AG09309 (cell line): Measurements from ENCODE around the gene YY1.
"Not testable (repeated sequence)": the region's sequence is repeated elsewhere in the genome, so short reads cannot be mapped to it uniquely, and the experiment has no call there.

Experiments used
- DNase-seq: peaks from one replicate; pipeline ENCODE4 v3.0.0-alpha.2; 2010; ENCODE audit warnings: low read depth
- H3K4me3 ChIP-seq: 2 replicates; pipeline ENCODE4 v1.5.1; 2011; ENCODE audit warnings: mild to moderate bottlenecking, low read depth, low read length, moderate library complexity; ENCODE audit not compliant: control insufficient read depth
- TF ChIP-seq, protein P1 (sequence below): IDR thresholded peaks from 2 replicates; pipeline ENCODE4 v1.5.1; 2011; ENCODE audit warnings: mild to moderate bottlenecking, low read depth, low read length, inconsistent platforms; ENCODE audit not compliant: insufficient read depth, control insufficient read depth; ENCODE audit errors: missing control alignments

YY1 gene

DNA sequence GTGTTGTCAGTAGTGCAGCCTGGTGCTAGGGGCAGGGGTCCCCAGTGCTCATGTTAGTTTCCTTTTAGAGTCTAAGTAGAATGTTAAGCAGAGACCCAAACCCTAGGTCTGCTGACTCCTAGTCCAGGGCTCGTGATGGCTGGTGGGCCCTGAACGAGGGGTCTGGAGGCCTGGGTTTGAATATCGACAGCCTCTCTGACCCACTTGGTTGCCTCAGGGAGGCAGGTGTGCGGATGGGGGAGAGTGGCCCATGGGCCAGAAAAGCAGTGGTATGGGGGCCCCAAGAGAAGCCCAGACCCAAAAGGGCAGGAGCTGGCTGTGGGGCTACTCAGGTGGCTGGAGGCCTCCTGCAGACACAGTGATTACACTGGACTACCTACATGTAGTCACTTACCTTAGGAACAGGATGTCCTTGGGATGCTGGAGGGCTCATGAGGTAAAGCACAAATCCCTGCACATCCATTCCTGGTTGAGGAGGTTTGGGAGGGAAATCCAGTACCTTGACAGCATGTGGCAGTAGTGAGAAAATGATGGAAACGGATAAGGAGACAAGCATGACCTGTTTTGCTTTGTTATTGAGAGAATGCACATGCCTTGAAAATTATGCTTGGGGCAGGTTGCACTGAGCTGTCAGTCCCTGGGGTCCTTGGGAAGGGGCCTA is 69.0 kb downstream of the YY1 start:
- no peak for DNase-seq
- TF ChIP-seq, protein P1, sequence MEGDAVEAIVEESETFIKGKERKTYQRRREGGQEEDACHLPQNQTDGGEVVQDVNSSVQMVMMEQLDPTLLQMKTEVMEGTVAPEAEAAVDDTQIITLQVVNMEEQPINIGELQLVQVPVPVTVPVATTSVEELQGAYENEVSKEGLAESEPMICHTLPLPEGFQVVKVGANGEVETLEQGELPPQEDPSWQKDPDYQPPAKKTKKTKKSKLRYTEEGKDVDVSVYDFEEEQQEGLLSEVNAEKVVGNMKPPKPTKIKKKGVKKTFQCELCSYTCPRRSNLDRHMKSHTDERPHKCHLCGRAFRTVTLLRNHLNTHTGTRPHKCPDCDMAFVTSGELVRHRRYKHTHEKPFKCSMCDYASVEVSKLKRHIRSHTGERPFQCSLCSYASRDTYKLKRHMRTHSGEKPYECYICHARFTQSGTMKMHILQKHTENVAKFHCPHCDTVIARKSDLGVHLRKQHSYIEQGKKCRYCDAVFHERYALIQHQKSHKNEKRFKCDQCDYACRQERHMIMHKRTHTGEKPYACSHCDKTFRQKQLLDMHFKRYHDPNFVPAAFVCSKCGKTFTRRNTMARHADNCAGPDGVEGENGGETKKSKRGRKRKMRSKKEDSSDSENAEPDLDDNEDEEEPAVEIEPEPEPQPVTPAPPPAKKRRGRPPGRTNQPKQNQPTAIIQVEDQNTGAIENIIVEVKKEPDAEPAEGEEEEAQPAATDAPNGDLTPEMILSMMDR = no peak

DNA sequence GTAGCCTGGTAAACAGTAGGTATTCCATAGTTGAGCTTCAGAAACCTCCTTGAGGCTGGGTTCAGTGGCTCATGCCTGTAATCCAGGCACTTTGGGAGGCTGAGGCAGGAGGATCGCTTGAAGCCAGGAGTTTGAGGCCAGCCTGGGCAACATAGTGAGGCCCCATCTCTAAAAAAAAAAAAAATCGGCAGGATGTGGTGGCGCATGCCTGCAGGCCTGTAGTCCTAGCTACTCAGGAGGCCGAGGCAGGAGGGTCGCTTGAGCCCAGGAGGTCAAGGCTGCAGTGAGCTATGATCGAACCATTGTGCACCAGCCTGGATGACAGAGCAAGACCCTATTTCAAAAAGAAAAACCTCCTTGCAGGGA is 69.5 kb downstream of the YY1 start:
- H3K4me3 ChIP-seq, DNase-seq: not testable (repeated sequence)

More for the DNA sequence above, 69.0 kb downstream of the YY1 start:
- H3K4me3 ChIP-seq = no peak overlapping the region; the same call in 1 of the 2 replicates

DNA sequence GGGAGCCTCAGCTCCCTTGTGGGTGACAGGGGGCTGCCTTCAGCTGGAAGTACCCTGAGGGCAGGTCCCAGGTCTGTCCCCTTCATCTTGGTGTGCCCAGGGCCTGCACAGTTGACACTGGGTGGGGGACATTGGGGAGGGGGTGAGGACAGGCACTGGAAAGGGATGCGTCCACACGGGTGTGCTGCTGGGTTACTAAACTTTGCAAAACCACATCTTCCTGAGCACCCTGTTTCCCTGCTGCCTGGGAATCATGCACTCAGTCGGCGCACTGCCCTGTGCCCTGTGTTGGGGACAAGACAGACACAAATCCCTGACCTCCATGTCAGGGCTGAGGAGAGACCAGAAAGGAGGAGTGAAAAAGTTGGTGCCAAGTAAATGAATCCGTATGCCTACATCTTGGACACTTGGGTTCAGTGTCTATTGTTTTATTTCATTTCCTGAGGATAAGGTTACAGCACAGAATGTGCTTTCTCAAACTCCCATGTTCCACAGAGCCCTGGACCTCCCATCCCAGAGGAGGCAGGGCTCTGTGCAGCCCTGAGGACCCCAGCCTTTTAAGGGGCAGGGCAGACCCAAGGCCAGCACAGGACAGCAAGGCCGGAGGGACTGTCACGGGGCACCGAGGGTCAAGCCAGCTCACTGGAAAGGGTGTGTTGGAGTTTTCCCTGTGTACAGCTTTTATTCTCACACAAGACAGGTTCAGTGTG is 70.2 kb downstream of the YY1 start:
- H3K4me3 ChIP-seq = no peak overlapping the region
- TF ChIP-seq, protein P1 = no peak
- DNase-seq = no peak

DNA sequence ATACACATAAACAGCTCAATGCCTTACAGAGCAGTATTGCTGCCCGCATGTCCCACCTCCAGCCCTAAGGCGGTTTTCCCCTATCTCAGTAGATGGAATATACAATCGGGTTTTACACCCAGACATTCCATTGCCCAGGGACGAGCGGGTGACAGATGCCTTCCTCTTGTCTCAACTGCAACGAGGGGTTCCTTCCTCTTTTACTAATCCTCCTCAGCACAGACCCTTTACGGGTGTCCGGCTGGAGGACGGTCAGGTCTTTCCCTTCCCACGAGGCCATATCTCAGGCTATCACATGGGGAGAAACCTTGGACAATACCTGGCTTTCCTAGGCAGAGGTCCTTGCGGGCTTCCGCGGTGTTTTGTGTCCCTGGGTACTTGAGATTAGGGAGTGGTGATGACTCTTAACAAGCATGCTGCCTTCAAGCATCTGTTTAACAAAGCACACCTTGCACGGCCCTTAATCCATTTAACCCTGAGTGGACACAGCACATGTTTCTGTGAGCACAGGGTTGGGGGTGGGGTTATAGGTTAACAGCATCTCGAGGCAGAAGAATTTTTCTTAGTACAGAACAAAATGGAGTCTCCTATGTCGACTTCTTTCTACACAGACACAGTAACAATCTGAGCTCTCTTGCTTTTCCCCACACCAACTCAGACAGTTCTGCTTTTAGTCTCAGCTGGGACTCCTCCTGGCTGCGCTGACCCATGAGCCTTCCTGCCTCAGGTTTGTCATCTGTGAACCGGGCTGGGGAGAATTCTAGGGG is 73.3 kb downstream of the YY1 start:
- not testable (repeated sequence) for DNase-seq, H3K4me3 ChIP-seq

DNA sequence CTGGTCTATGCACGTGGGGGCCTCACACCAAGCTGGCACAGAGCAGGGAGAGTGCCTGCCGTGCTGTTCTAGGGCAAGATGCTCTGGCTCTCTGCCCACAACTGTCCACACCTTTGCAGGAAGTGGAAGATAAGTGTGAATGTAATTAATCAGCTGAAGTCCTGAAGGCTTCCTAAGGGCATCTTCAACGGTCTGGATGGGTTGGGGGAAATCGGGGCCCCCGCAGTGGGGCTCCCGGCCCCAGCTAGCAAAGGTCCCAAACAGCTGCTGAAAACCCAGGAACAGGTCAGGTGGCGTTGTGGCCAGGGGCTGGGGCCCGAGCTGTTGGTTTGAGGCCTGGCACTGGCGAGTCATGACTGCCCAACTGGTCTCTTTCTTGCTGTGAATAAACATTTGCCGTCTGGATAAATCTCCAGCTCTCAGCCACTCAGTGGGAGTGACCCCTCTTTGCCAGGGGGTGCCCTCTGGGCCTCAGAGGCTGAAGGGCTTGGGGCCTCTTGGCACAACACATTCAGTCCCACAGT is 74.0 kb downstream of the YY1 start:
- TF ChIP-seq, protein P1 = no peak
- no peak overlapping the region for H3K4me3 ChIP-seq
- no peak for DNase-seq

DNA sequence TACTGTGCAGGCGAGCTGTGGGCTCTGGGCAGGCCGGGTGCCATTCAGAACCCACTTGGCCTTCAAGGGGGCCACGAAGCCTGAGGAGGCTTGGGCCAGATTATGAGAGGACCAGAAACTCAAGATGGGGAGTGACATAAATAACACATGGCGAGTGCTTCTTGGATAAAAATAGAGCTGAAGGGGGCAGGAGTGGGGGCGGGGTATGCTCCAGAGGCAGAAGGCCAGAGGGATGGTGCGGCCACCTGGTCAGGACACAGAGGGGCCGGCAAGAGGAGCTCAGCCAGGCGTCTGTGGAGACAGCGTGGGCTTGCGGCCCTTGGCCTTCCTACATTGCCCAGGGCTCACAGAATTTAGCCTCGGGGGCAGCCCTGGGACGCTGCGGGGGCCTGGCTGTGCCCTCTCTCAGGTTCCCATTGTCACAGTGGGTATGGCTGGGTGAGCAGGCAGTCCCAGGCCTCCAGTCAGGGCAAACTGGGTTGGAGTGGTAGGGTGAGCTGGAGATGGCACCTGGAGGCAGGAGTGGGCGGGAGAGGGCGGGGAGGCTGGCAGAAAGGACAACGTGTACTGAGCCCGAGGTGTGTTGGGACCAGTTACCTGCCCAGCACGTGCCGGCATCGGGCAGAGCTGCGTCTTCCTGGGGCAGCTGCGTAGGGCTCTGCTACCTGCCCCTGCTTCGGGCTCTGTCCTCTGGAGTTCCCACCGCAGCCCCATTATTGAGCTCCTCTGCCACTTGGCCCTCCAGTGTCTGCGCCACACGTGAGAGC is 74.7 kb downstream of the YY1 start:
- TF ChIP-seq, protein P1 = no peak
- no peak for DNase-seq
- no peak overlapping the region for H3K4me3 ChIP-seq

DNA sequence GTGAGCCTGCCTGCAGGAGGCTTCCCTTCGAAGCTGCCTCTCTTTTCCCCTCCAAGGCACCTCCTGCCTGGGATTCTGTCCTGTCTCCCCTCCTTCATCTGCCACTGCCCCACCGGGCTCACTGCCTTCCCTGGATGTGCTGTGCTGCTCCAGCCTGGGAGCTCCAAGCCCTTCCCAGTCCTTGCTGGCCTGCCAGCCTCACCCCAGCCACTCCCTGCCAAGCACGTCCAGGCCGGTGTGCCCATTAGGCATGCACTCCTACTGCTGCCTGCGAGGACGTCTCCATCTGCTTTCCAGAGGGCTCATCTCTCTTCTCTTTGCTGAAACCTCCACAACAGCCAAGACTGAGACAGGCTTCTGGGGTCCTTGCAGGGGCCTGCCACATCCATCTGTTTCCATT is 75.8 kb downstream of the YY1 start:
- no peak overlapping the region for H3K4me3 ChIP-seq
- TF ChIP-seq, protein P1 = no peak
- no peak for DNase-seq
